WTC11 (cell line): Measurements from ENCODE around the gene KTI12. TPM values are rescaled to one million over a fixed set of nuclear protein-coding genes. Genes with fewer than 3 reads are reported as not detected.

ENCODE experiments used
- ATAC-seq: fragments of 200-7000 bp; cut with Tn5 transposase; 2 replicates; pipeline ENCODE4 v1.10.0; 2021; ENCODE audit warnings: mild to moderate bottlenecking, moderate library complexity
- CTCF ChIA-PET: fragments of 300-600 bp; sonication (Branson Sonifier 250); formaldehyde crosslinking; loops from one replicate; lab custom pipeline; 2021; ENCODE audit warnings: antibody characterized with exemption; lab: Charles Lee
- POLR2A ChIA-PET: fragments of 350-600 bp; sonication (Branson Sonifier 250); formaldehyde crosslinking; loops from one replicate; lab custom pipeline; 2021; ENCODE audit warnings: antibody characterized with exemption; lab: Charles Lee
- DNase-seq: peaks from one replicate; pipeline ENCODE4 v3.0.0; 2021; ENCODE audit warnings: low spot score
- H3K27ac Mint-ChIP-seq: 2 replicates; pipeline ENCODE4 v1.8.0; 2021; ENCODE audit warnings: mixed read lengths
- H3K27me3 Mint-ChIP-seq: 2 replicates; pipeline ENCODE4 v1.8.0; 2021; ENCODE audit warnings: low read depth, mild to moderate bottlenecking, moderate library complexity, mixed read lengths
- H3K36me3 Mint-ChIP-seq: 2 replicates; pipeline ENCODE4 v1.8.0; 2021; ENCODE audit warnings: mixed read lengths
- H3K4me1 Mint-ChIP-seq: 2 replicates; pipeline ENCODE4 v1.8.0; 2022; ENCODE audit warnings: mixed read lengths
- H3K4me3 Mint-ChIP-seq: 2 replicates; pipeline ENCODE4 v1.8.0; 2021; ENCODE audit warnings: mild to moderate bottlenecking, moderate library complexity, mixed read lengths
- H3K9me3 Mint-ChIP-seq: 2 replicates; pipeline ENCODE4 v1.8.0; 2021; ENCODE audit warnings: mixed read lengths
- AFF4 ChIP-seq: sonication (generic); formaldehyde crosslinking; IDR thresholded peaks from 2 replicates; pipeline ENCODE4 v1.8.1; 2023; ENCODE audit warnings: mild to moderate bottlenecking, missing genetic modification reagents, borderline replicate concordance
- CBFB ChIP-seq: sonication (generic); formaldehyde crosslinking; IDR thresholded peaks from 2 replicates; pipeline ENCODE4 v1.8.1; 2022; ENCODE audit warnings: mild to moderate bottlenecking, low read depth, missing genetic modification reagents
- CREB1 ChIP-seq: sonication (generic); formaldehyde crosslinking; IDR thresholded peaks from 2 replicates; pipeline ENCODE4 v1.8.0; 2023; ENCODE audit warnings: mild to moderate bottlenecking, missing genetic modification reagents
- CREM ChIP-seq: sonication (generic); formaldehyde crosslinking; IDR thresholded peaks from 2 replicates; pipeline ENCODE4 v1.8.1; 2022; ENCODE audit warnings: mild to moderate bottlenecking, missing genetic modification reagents, moderate library complexity
- EMX1 ChIP-seq: fragments of 250-450 bp; sonication (Bioruptor Pico); IDR thresholded peaks from 2 replicates; pipeline ENCODE4 v1.8.0; 2021; ENCODE audit warnings: mild to moderate bottlenecking
- FOXJ3 ChIP-seq: sonication (generic); formaldehyde crosslinking; IDR thresholded peaks from 2 replicates; pipeline ENCODE4 v1.9.0; 2021; ENCODE audit warnings: missing genetic modification reagents, mild to moderate bottlenecking, borderline replicate concordance
- FOXK1 ChIP-seq: sonication (generic); formaldehyde crosslinking; IDR thresholded peaks from 2 replicates; pipeline ENCODE4 v1.8.0; 2022; ENCODE audit warnings: mild to moderate bottlenecking, moderate library complexity, missing genetic modification reagents
- GRHL2 ChIP-seq: fragments of 250-450 bp; sonication (Bioruptor Pico); IDR thresholded peaks from 2 replicates; pipeline ENCODE4 v1.8.0; 2022; ENCODE audit warnings: mild to moderate bottlenecking, moderate library complexity; ENCODE audit not compliant: insufficient replicate concordance, severe bottlenecking
- KAT7 ChIP-seq: sonication (generic); formaldehyde crosslinking; IDR thresholded peaks from 2 replicates; pipeline ENCODE4 v1.8.1; 2023; ENCODE audit warnings: missing genetic modification reagents, mild to moderate bottlenecking, borderline replicate concordance
- MXD4 ChIP-seq: fragments of 250-450 bp; sonication (Bioruptor Pico); IDR thresholded peaks from 2 replicates; pipeline ENCODE4 v1.8.0; 2021; ENCODE audit warnings: mild to moderate bottlenecking, moderate library complexity, borderline replicate concordance
- NFE2L1 ChIP-seq: sonication (generic); formaldehyde crosslinking; IDR thresholded peaks from 2 replicates; pipeline ENCODE4 v1.8.1; 2023; ENCODE audit warnings: missing genetic modification reagents
- RELA ChIP-seq: sonication (generic); formaldehyde crosslinking; IDR thresholded peaks from 2 replicates; pipeline ENCODE4 v1.8.1; 2022; ENCODE audit warnings: missing genetic modification reagents, mild to moderate bottlenecking, borderline replicate concordance
- SMAD4 ChIP-seq: sonication (generic); formaldehyde crosslinking; IDR thresholded peaks from 2 replicates; pipeline ENCODE4 v1.8.0; 2022; ENCODE audit warnings: mild to moderate bottlenecking, missing genetic modification reagents
- SOX15 ChIP-seq: fragments of 250-450 bp; sonication (Bioruptor Pico); IDR thresholded peaks from 2 replicates; pipeline ENCODE4 v1.9.0; 2021; ENCODE audit warnings: mild to moderate bottlenecking
- SP1 ChIP-seq: sonication (generic); formaldehyde crosslinking; conservative IDR thresholded peaks from 2 replicates; pipeline ENCODE4 v1.8.1; 2022; ENCODE audit warnings: missing genetic modification reagents
- ZMAT4 ChIP-seq: fragments of 250-450 bp; sonication (Bioruptor Pico); IDR thresholded peaks from 2 replicates; pipeline ENCODE4 v1.9.0; 2021; ENCODE audit warnings: mild to moderate bottlenecking
- ZNF121 ChIP-seq: sonication (generic); formaldehyde crosslinking; IDR thresholded peaks from 2 replicates; pipeline ENCODE4 v1.8.0; 2023; ENCODE audit warnings: missing genetic modification reagents
- ZNF219 ChIP-seq: sonication (generic); formaldehyde crosslinking; IDR thresholded peaks from 2 replicates; pipeline ENCODE4 v1.8.0; 2023; ENCODE audit warnings: missing genetic modification reagents, mild to moderate bottlenecking, borderline replicate concordance
- total RNA-seq: library from RNA; stranded (reverse); gene quantifications from 3 replicates; pipeline ENCODE4 v1.2.3, GENCODE V29; 2021
- TF ChIP-seq, protein P1 (sequence below): sonication (generic); formaldehyde crosslinking; IDR thresholded peaks from 2 replicates; pipeline ENCODE4 v1.8.1; 2022; ENCODE audit warnings: mild to moderate bottlenecking, missing genetic modification reagents, moderate library complexity, borderline replicate concordance
- TF ChIP-seq, protein P2 (sequence below): sonication (generic); formaldehyde crosslinking; IDR thresholded peaks from 2 replicates; pipeline ENCODE4 v1.8.1; 2022; ENCODE audit warnings: mild to moderate bottlenecking, moderate library complexity, missing genetic modification reagents

The KTI12 gene
- total RNA-seq, 1 experiment from 2014 or later: 10.1 TPM

DNA sequence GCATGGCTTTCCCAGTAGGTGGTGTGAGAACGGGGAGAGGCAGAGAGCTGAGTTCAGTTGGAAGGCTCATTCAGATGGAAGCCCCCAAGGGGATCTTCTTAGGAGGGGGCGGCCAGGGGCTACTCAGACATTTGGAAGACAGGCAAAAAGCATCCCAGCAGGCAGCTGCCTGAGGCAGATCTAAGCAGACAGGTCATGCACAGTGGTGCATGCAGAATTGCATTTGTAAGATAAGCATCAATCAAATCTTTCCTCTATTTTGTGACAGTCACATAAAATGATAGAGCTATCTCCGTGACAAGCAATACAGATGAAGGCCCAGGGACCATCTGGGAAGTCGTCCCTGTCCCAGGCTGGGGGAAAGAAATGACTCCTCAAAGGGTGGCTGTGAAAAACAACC lies 46.9 kb downstream of the KTI12 start:
- DNase-seq (no peak), ATAC-seq (no peak)
- ChIA-PET CTCF (no interaction called here), POLR2A (no interaction called here)
- TF ChIP-seq CREB1 (CRISPR knock-in tag): no peak
- TF ChIP-seq KAT7 (CRISPR knock-in tag): no peak
- no peak for TF ChIP-seq NFE2L1 (CRISPR knock-in tag)
- H3K27me3 Mint-ChIP-seq: peaks cover 1% of the 10 kb centered on the region
- no peak overlapping the region for H3K4me3 Mint-ChIP-seq
- peaks cover 6% of the 10 kb centered on the region; the same call in 1 of the 2 replicates for H3K36me3 Mint-ChIP-seq
- H3K9me3 Mint-ChIP-seq: no peaks in the 10 kb centered on the region
- H3K27ac Mint-ChIP-seq: peak overlapping the region; percentile 74; the same call in 1 of the 2 replicates
- H3K4me1 Mint-ChIP-seq: peaks cover 26% of the 10 kb centered on the region

DNA sequence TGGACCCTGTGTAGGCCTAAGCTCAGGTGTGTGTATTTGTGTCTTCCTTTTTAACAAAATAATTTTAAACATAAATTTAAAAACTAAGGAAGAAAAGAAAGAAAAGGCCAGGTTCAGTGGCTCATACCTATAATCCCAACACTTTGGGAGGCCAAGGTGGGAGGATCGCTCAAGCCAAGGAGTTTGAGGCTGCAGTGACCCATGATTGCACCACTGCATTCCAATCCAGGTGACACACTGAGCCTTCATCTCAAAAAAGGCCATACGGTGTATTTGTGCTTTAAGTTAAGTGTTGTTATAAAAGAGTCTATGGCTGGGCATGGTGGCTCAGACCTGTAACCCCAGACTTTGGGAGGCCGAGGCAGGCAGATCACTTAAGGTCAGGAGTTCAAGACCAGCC lies 51.4 kb downstream of the KTI12 start:
- CTCF ChIA-PET: no interaction called here
- POLR2A ChIA-PET: no interaction called here
- Mint-ChIP-seq H3K27me3 (no peaks in the 10 kb centered on the region), H3K4me1 (peaks cover 6% of the 10 kb centered on the region), H3K27ac (no peak overlapping the region), H3K4me3 (no peak overlapping the region), H3K36me3 (peaks cover 16% of the 10 kb centered on the region), H3K9me3 (no peaks in the 10 kb centered on the region)
- ATAC-seq (no peak), DNase-seq (no peak)
- TF ChIP-seq CREB1 (CRISPR knock-in tag) (no peak), FOXJ3 (no peak), FOXK1 (no peak), ZMAT4 (CRISPR knock-in tag) (no peak), AFF4 (no peak), SMAD4 (CRISPR knock-in tag) (no peak), GRHL2 (no peak), CREM (CRISPR knock-in tag) (no peak), EMX1 (no peak), ZNF219 (CRISPR knock-in tag) (no peak), ZNF121 (CRISPR knock-in tag) (no peak), CBFB (no peak), MXD4 (CRISPR knock-in tag) (no peak), RELA (no peak), SP1 (CRISPR knock-in tag) (no peak), SOX15 (CRISPR knock-in tag) (no peak)
- TF ChIP-seq, protein P1, sequence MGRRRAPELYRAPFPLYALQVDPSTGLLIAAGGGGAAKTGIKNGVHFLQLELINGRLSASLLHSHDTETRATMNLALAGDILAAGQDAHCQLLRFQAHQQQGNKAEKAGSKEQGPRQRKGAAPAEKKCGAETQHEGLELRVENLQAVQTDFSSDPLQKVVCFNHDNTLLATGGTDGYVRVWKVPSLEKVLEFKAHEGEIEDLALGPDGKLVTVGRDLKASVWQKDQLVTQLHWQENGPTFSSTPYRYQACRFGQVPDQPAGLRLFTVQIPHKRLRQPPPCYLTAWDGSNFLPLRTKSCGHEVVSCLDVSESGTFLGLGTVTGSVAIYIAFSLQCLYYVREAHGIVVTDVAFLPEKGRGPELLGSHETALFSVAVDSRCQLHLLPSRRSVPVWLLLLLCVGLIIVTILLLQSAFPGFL: no peak
- TF ChIP-seq, protein P2, sequence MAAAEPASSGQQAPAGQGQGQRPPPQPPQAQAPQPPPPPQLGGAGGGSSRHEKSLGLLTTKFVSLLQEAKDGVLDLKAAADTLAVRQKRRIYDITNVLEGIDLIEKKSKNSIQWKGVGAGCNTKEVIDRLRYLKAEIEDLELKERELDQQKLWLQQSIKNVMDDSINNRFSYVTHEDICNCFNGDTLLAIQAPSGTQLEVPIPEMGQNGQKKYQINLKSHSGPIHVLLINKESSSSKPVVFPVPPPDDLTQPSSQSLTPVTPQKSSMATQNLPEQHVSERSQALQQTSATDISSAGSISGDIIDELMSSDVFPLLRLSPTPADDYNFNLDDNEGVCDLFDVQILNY (CRISPR knock-in tag): no peak

Other genes starting within 250 kb of the KTI12 start
- 172 to 201 TPM (median 179 TPM) in 3 replicates for gene NRDC, start 155.1 kb downstream of the KTI12 start, total RNA-seq
- 33.7 to 36.9 TPM (median 34.1 TPM) in 3 replicates for gene RAB3B, start 43.1 kb downstream of the KTI12 start, total RNA-seq
- gene TXNDC12, start 21.4 kb upstream of the KTI12 start, total RNA-seq: 80.6 to 89.2 TPM (median 80.9 TPM) in 3 replicates
- 74.7 to 89.4 TPM (median 79.0 TPM) in 3 replicates for gene BTF3L4, start 22.5 kb upstream of the KTI12 start, total RNA-seq
- 19.2 to 20.1 TPM (median 19.6 TPM) in 3 replicates for gene ZFYVE9, start 108.3 kb upstream of the KTI12 start, total RNA-seq